Choroid plexus epithelial cell (primary cell): ENCODE data around the gene TPPP2.

Source experiments
- DNase-seq: peaks from one replicate; pipeline ENCODE4 v3.0.0-alpha.2; 2010; ENCODE audit warnings: low read depth
- H3K4me3 ChIP-seq: 2 replicates; pipeline ENCODE4 v1.5.1; 2011; ENCODE audit warnings: low read depth, mild to moderate bottlenecking, control low read depth, low read length, moderate library complexity
- TF ChIP-seq, protein P1 (sequence below): conservative IDR thresholded peaks from 2 replicates; pipeline ENCODE4 v1.5.1; 2011; ENCODE audit warnings: low read depth, mild to moderate bottlenecking, control low read depth, inconsistent platforms, low read length, moderate library complexity

The TPPP2 gene

GRCh38 chr14:21072781-21073339, 42.8 kb downstream of the TPPP2 start:
- DNase-seq, result no peak
- H3K4me3 ChIP-seq, result no peak overlapping the region
- TF ChIP-seq, protein P1, sequence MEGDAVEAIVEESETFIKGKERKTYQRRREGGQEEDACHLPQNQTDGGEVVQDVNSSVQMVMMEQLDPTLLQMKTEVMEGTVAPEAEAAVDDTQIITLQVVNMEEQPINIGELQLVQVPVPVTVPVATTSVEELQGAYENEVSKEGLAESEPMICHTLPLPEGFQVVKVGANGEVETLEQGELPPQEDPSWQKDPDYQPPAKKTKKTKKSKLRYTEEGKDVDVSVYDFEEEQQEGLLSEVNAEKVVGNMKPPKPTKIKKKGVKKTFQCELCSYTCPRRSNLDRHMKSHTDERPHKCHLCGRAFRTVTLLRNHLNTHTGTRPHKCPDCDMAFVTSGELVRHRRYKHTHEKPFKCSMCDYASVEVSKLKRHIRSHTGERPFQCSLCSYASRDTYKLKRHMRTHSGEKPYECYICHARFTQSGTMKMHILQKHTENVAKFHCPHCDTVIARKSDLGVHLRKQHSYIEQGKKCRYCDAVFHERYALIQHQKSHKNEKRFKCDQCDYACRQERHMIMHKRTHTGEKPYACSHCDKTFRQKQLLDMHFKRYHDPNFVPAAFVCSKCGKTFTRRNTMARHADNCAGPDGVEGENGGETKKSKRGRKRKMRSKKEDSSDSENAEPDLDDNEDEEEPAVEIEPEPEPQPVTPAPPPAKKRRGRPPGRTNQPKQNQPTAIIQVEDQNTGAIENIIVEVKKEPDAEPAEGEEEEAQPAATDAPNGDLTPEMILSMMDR, result no peak

- no peak overlapping the region for H3K4me3 ChIP-seq
- TF ChIP-seq, protein P1, result no peak
- no peak for DNase-seq
These were observed 43.9 kb downstream of the TPPP2 start for GRCh38 chr14:21073921-21074320.

DNA sequence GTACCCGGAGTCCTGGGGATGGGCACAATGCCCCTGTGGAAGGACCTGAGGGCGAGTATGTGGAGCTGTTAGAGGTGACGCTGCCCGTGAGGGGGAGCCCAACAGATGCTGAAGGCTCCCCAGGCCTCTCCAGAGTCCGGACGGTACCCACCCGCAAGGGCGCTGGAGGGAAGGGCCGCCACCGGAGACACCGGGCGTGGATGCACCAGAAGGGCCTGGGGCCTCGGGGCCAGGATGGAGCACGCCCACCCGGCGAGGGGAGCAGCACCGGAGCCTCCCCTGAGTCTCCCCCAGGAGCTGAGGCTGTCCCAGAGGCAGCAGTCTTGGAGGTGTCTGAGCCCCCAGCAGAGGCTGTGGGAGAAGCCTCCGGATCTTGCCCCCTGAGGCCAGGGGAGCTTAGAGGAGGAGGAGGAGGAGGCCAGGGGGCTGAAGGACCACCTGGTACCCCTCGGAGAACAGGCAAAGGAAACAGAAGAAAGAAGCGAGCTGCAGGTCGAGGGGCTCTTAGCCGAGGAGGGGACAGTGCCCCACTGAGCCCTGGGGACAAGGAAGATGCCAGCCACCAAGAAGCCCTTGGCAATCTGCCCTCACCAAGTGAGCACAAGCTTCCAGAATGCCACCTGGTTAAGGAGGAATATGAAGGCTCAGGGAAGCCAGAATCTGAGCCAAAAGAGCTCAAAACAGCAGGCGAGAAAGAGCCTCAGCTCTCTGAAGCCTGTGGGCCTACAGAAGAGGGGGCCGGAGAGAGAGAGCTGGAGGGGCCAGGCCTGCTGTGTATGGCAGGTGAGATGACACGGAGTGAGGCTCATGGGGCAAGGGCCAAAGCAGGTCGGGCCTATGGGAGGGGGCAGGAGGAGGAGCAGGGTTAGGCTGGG, 44.6 kb downstream of the TPPP2 start:
- H3K4me3 ChIP-seq, result no peak overlapping the region
- no peak for DNase-seq
- TF ChIP-seq, protein P1, result no peak

- no peak for DNase-seq
- no peak overlapping the region for H3K4me3 ChIP-seq
These were observed 45.9 kb downstream of the TPPP2 start for GRCh38 chr14:21075719-21076437.

GRCh38 chr14:21077672-21078071, 47.7 kb downstream of the TPPP2 start:
- no peak for DNase-seq
- H3K4me3 ChIP-seq, result no peak overlapping the region
- TF ChIP-seq, protein P1, result no peak

More at GRCh38 chr14:21075719-21076437, 45.9 kb downstream of the TPPP2 start:
- TF ChIP-seq, protein P1, result no peak

GRCh38 chr14:21078287-21078686, 48.3 kb downstream of the TPPP2 start:
- TF ChIP-seq, protein P1, result no peak
- no peak for DNase-seq
- H3K4me3 ChIP-seq, result no peak overlapping the region
